ENCODE data around the gene AKAP13.
"Not testable (repeated sequence)": the region's sequence is repeated elsewhere in the genome, so short reads cannot be mapped to it uniquely, and the experiment has no call there.

AKAP13 gene

DNA sequence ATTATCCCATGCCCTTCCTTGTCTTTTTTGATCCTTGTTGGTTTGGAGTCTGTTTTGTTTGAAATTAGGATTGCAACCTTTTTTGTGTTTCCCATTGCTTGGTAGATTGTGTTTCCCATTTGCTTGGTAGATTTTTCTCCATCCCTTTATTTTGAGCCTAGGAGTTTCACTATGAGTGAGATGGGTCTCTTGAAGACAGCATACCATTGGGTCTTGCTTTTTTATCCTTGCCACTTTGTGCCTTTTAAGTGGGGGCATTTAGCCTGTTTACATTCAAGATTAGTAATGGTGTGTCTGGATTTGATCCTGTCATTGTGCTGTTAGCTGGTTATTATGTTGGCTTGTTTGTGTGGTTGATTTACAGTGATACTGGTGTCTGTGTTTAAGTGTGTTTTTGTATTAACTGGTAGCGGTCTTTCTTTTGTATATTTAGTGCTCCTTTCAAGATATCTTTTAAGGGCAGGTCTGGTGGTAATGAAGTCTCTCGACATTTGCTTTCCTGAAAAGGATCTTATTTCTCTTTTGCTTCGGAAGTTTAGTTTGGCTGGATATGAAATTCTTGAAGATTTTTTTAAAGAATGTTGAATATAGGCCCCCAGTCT, 70.8 kb downstream of the AKAP13 start:
- no peak for DNase-seq

- DNase-seq: no peak
Measured at GRCh38 chr15:85452436-85452835, 72.0 kb downstream of the AKAP13 start.

- no peak for DNase-seq
Measured at GRCh38 chr15:85453144-85453872, 72.9 kb downstream of the AKAP13 start.

DNA sequence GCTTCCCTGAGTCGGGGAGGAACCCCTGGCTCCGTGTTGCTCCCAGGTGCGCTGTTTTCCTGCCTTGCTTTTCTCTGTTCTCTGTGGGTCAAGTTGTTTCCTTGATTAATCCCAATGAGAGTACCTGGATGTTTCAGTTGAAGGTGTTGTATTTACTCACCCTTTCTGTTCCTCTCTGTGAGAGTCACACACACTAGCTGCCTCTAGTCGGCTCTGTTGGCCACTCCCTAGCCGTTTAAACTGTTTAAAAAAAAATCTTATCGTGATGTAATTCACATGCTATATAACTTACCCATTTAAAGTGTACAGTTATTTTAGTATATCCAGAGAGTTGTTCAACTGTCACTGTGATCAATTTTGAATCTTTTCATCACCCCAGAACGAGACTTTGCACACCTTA, 74.0 kb downstream of the AKAP13 start:
- DNase-seq: no peak

DNA sequence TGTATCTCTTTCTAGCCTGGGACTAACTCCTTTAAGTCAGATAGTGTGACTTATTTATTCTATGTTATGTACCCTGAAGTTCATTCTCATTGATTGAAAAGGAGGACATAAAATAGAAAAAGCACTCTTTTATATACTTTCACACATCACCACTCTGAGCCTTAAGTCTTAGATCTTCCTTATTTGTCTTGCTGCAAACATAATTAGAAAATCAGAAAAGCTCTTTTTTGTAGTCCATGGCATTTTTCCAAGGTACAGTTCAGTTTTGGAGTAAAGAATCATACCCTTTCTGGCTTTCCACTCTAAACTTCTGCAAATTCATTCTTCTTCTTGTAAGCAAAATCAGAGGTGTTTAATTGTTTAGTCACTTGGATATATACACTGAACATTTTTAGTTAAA, 75.5 kb downstream of the AKAP13 start:
- no peak for DNase-seq

DNA sequence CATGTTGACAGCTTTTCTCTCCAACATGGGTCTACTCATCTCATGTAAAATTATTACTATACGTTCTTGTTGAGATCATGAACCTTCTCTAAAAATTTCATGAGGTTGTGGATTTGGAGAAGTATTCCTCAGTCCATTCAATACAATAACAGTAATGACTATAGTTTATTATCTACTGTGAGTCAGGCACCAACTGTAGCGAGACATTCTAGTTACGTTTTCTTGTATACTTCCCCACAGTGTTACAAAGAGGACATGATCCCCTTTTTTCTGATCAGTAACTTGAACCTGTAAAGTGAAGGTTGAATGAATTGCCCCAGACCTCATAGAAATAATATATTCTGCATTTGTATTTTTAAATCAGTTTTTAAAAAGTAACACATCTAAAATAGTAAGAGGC, 76.4 kb downstream of the AKAP13 start:
- no peak for DNase-seq

DNA sequence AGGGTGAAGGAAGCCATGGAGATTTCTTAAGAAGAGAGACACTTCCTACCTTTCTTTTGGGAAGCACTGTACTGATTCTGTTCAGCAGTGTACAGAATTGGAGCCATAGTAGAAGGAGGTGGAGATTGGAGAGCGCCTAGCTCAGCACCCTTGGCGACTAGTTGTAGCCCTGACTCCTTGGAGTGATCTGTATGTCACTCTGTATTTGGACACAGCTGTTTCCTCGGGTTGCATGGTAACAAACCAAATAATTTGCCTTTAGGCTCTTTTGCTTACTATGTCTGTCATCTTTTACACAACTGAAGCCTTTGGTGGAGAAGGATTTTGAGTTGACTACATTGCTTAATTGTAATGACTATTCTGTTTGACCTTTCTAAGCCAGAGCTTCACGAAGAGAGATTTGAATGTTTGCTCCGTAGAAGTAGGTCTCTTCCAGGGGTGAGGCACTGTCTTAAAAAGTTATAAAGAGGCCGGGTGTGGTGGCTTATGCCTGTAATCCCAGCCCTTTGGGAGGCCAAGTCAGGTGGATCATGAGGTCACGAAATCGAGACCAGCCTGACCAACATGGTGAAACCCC, 77.1 kb downstream of the AKAP13 start:
- DNase-seq: no peak

- DNase-seq: no peak
Measured at GRCh38 chr15:85458764-85459163, 78.4 kb downstream of the AKAP13 start.

DNA sequence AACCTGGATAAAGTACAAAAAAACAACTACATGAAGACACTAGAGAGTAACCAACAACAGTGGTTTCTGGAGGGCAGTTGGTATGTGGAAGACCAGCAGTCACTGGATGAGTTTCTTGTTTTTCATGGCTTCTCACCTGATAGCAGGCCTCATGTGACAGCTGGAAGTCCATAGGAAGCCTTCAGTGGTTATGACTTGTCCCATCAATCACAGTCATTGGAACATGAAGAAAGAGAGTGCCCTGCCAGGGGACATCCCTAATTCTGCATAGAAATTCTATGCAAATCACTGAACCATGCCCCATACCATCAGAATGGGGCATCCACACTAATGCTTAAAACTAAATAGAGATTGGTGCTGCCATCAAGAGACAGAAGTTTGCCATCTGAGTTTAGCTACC, 81.6 kb downstream of the AKAP13 start:
- DNase-seq: no peak

- DNase-seq: no peak
Measured at GRCh38 chr15:85463276-85463892, 83.0 kb downstream of the AKAP13 start.

DNA sequence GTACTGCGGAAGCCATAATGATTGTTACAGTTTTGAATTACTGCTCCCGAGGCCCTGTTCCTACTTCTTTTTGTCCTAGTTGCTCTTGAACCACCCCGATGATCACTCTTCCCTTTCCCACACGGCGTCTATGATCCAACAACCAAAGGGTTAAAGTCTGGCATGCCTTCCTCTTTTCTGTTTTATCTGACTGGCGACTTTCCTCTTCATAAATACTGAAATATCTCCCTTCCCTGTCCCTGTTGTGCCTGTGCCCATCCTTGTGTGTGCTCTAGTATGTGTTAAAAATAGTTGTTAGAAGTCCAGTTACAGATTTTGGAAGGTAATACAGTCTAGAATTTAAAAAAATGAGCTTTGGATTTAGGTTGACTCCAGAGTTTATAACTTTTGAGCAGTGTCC, 83.6 kb downstream of the AKAP13 start:
- no peak for DNase-seq

- no peak for DNase-seq
Measured at GRCh38 chr15:85464471-85464870, 84.1 kb downstream of the AKAP13 start.

GRCh38 chr15:85470563-85471271, 90.3 kb downstream of the AKAP13 start:
- DNase-seq: no peak

DNA sequence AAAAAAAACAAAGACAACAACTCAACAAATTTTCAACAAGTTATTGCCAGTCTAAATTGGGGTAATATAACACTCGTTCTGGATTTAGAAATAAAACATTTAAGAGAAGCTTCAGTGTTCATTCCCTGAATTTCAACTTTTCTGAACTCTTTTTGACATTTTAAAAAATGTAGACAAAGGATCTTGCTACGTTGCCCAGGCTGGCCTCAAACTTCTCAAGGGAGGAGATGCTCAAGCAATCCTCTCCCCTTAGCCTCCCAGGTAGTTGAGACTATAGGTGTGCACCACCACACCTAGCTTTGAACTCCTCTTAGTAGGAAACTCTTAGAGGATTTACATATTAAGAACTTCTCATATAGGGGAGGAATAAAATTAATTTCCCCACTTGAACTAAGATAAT, 91.9 kb downstream of the AKAP13 start:
- DNase-seq: no peak

- no peak for DNase-seq
Measured at GRCh38 chr15:85473455-85473854, 93.1 kb downstream of the AKAP13 start.

DNA sequence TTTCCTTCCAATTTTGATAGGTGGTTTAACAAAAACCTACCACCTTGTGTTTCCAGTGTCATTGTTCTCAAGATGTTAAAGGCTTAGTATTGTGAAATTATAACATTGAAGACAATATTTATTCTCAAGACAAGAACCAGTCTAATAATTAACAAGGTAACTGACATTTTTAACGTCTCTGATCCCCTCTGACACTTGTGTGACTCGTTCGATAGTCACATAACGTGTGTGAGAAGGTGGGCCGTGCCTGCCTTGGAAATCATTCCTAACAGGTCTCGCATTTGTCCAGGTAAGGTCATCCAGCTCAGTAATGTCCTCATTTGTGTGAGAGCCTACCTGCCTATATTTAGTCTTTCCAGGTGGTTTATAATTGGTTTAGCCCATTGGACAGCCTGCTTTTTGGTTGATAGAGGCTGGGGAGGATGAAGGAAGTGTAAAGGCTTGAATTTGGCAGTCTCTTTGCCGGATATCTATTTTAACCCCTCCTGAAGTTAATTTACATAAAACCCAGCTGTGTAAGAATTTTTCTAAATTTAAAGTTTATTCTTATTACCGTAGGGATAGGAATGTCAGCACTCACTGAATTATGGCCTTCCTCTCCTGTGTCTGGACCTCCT, 94.4 kb downstream of the AKAP13 start:
- no peak for DNase-seq

DNA sequence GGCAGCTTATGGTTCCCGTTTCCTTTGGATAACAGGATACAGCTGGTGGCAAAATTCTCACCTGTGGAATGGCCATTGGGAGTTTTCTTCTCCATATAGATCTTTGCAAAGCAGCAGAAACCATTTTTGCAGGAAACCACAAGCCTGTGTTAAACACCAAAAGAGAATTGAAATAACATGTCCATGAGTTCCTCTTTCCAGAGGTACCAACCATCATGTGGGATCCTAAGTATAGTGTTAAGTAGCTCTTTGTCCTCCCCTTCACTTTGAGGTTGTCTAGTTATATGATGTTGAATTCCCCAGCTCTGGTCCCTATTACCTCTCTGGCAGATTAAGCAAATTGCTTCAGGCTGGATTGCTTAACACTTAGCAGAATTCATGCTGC, 94.9 kb downstream of the AKAP13 start:
- DNase-seq: no peak

DNA sequence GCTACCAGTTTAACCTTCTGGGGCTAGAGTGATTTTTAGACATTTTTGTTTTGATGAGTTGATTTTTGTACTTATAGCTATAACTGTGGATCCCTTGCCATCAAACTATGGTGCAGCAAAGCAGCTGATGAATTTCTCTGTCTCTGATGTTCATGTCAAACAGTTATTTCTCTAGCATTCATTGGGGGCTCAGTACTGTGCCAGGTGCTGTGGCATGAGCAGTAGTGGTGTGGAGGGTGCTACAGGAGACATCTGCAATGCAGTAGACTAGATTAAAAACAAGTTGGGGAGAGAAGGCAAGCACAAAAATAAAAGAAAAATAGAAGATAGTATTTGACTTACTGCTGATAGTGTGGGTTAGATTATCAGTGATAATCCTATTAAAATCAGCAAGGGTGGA, 95.3 kb downstream of the AKAP13 start:
- no peak for DNase-seq

GRCh38 chr15:85477061-85477460, 96.7 kb downstream of the AKAP13 start:
- DNase-seq: no peak

DNA sequence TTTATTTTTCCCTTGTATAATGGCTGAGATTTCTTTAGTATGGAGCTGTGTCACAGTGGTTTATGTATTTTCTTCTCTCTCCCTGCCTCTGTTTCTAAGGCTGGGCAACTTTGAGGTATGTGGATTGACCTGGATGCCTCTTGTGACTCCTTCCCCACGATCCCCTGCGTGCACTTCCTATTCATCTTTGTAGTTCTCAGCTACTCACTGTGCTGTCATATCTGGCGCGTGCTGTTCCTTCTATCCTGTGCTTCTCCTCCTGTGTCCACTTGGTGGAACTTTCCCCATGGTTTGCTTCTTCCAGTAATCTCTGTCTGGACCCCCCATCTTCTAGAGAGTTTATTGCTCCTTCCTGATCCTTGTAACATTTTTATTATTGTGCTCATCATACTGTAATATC, 97.3 kb downstream of the AKAP13 start:
- no peak for DNase-seq

- DNase-seq: no peak
Measured at GRCh38 chr15:85479071-85479647, 98.8 kb downstream of the AKAP13 start.

- DNase-seq: no peak
Measured at GRCh38 chr15:85480923-85481322, 100.5 kb downstream of the AKAP13 start.

GRCh38 chr15:85481543-85481942, 101.1 kb downstream of the AKAP13 start:
- not testable (repeated sequence) for DNase-seq

Measured in NCI-H1092 treated with DMSO at 0.1 percent for 48 hours (cell line).